Cardiac muscle cell (in vitro differentiated cells and primary cell): Measurements from ENCODE around the gene CCNG2. TPM values are rescaled to one million over a fixed set of nuclear protein-coding genes. Genes with fewer than 3 reads are reported as not detected.
A peak's percentile ranks its signal among the peaks of the same experiment; 100 is the strongest.

ENCODE experiments used
- DNase-seq, 2 donors: peaks; one replicate each; pipeline versions ENCODE4 v3.0.0 to v3.0.0-alpha.2; 2010 to 2017; ENCODE audit warnings: low read depth in 1 of 2, low spot score in 1 of 2
- H3K27ac ChIP-seq: fragments of 200-600 bp; sonication (generic); 2 replicates; pipeline ENCODE4 v1.5.1; 2016
- H3K27me3 ChIP-seq: fragments of 200-600 bp; sonication (generic); 2 replicates; pipeline ENCODE4 v1.6.0; 2016; ENCODE audit warnings: control low read depth
- H3K36me3 ChIP-seq: fragments of 200-600 bp; sonication (generic); 2 replicates; pipeline ENCODE4 v1.5.1; 2016; ENCODE audit warnings: control low read depth
- H3K4me1 ChIP-seq: fragments of 200-600 bp; sonication (generic); 2 replicates; pipeline ENCODE4 v1.8.1; 2017; ENCODE audit warnings: low read depth, mild to moderate bottlenecking, mixed run types
- H3K4me3 ChIP-seq: fragments of 200-600 bp; sonication (generic); 2 replicates; pipeline ENCODE4 v1.5.1; 2016; ENCODE audit warnings: mild to moderate bottlenecking
- H3K9me3 ChIP-seq: fragments of 200-600 bp; sonication (generic); 2 replicates; pipeline ENCODE4 v1.5.1; 2017; ENCODE audit warnings: low read depth, mild to moderate bottlenecking, control low read depth
- CTCF ChIP-seq: IDR thresholded peaks from 2 replicates; pipeline ENCODE4 v1.5.1; 2012; ENCODE audit warnings: low read depth, mild to moderate bottlenecking, low read length
- polyA plus RNA-seq: library from polyadenylated mRNA; unstranded; fragments of >200 nt; fragmentation: Nextera tagmentation; extraction: Ambion mirVana; gene quantifications from 2 replicates; pipeline ENCODE4 v1.2.1, GENCODE V29; 2016
- total RNA-seq: library from RNA; depleted of rRNA; stranded (reverse); fragments of >200 nt; gene quantifications from 2 replicates; pipeline ENCODE4 v1.2.3, GENCODE V29; 2016

CCNG2 gene
- total and polyA plus RNA-seq, 2 experiments from 2014 or later = 15.0 to 18.3 TPM

DNA sequence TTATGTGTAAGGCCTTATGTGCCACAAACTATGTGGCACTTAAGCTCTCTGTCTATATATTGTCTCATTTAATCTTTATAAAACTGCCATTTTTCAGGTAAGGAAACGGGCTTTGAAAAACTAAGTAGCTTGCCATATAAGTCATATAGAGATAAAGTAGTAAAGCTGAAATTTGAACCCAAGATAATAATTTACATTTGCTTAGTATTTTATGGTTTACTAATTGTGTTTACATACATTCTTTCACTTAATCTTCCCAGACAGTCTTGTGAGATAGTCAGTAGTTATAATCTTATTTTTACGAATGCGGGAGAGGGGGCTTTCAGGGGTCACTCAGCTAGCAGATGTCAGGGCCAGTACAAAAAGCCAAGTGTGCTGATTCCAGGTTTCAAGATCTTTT is 13.9 kb upstream of the CCNG2 start:
- no peak for TF ChIP-seq CTCF
- Histone ChIP-seq H3K4me1 (peaks cover 17% of the 10 kb centered on the region), H3K4me3 (no peak overlapping the region), H3K9me3 (no peaks in the 10 kb centered on the region), H3K27me3 (no peaks in the 10 kb centered on the region), H3K36me3 (no peaks in the 10 kb centered on the region), H3K27ac (no peak overlapping the region)
- no peak for DNase-seq

DNA sequence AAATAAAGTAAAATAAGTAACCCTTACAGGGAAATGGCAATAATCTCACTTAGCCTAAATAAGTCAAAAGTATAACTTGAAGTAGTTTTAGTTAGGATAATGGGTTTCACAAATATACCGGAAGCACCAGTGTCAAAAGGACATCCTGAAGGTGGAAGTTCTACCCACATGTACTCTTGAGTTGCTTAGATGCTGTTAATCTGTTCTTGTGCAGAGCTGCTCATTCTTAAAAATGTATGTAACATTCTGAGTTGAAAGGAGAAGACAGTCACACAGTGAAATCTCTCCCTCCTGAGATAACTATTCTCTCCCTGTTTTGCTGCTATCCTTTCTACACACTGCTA is 11.2 kb upstream of the CCNG2 start:
- Histone ChIP-seq H3K9me3 (no peaks in the 10 kb centered on the region), H3K4me3 (no peak overlapping the region), H3K27me3 (no peaks in the 10 kb centered on the region), H3K36me3 (no peaks in the 10 kb centered on the region), H3K27ac (peak overlapping the region; percentile 74), H3K4me1 (peaks cover 17% of the 10 kb centered on the region)
- TF ChIP-seq CTCF = no peak
- DNase-seq = no peak

DNA sequence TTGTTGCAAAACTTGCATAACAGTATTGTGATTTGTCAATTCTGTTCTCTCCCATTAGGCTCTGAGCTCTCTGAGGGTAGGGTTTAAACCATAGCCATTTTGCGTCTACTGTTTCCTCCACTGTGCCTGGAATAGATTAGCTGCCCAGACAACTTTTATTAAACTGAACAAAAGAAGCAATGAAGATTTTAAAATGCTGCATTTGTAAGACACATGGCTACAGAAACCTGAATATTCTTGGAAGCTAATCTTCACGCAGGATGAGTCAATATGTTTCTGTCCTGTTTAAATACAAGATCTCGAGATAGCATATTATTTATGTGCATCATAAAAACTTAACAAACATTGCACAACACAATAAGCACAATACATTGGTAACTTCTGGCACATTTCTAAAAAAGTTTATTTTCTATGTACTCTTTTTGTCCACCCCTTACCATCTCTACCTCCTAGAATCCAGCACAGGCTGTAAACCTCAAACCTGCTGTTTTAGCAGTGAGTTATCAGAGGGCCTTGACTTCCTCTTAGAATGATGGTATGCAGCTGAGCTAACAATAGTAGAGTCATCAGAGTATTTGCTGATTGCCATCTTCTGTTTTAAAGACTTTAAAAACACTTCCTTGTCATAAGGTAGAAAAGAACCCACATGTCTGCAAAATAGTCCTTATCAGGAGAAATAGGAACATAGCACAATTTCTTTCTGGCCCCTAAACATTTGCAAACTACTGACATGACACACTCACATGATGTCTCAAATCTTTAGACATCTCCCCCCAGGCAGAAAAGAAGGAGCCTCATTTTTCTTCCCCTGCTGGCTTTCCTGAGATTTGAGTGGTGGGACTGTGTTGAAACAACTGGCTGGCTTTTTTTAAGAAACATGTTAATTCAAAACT is 10.6 kb upstream of the CCNG2 start:
- Histone ChIP-seq H3K36me3 (no peaks in the 10 kb centered on the region), H3K4me3 (no peak overlapping the region), H3K4me1 (peaks cover 17% of the 10 kb centered on the region), H3K27ac (peak overlapping the region; percentile 74), H3K27me3 (no peaks in the 10 kb centered on the region), H3K9me3 (no peaks in the 10 kb centered on the region)
- TF ChIP-seq CTCF = no peak
- DNase-seq = peak in 1 of 2 donors; percentile 38

- no peak for DNase-seq
- H3K27ac ChIP-seq = peak overlapping the region; percentile 74
- no peak for TF ChIP-seq CTCF
- no peaks in the 10 kb centered on the region for H3K36me3 ChIP-seq
- H3K4me1 ChIP-seq = peaks cover 20% of the 10 kb centered on the region
- H3K9me3 ChIP-seq = no peaks in the 10 kb centered on the region
- H3K27me3 ChIP-seq = no peaks in the 10 kb centered on the region
- no peak overlapping the region for H3K4me3 ChIP-seq
These were observed 9.8 kb upstream of the CCNG2 start for GRCh38 chr4:77147079-77147782.

- Histone ChIP-seq H3K4me3 (no peak overlapping the region), H3K4me1 (peaks cover 26% of the 10 kb centered on the region)
- TF ChIP-seq CTCF = no peak
These were observed 8.9 kb upstream of the CCNG2 start for GRCh38 chr4:77148078-77148477.

More at GRCh38 chr4:77148078-77148477, 8.9 kb upstream of the CCNG2 start:
- H3K27me3 ChIP-seq = no peaks in the 10 kb centered on the region
- H3K36me3 ChIP-seq = no peaks in the 10 kb centered on the region
- H3K27ac ChIP-seq = no peak overlapping the region
- H3K9me3 ChIP-seq = no peaks in the 10 kb centered on the region
- peak in 1 of 2 donors; percentile 40 for DNase-seq
